ENCODE results near the gene HSDL1. TPM values are rescaled to one million over a fixed set of nuclear protein-coding genes. Genes with fewer than 3 reads are reported as not detected.

The HSDL1 gene
- total RNA-seq, 1 experiment from 2014 or later: 34.2 TPM

GRCh38 chr16:84081446-84081989 is 63.5 kb downstream of the HSDL1 start:
- no peak overlapping the region for H2AFZ ChIP-seq (ENCODE audit: low read length)
- H3K23me2 ChIP-seq (ENCODE audit: insufficient read length, low read depth, low read length, poor library complexity, severe bottlenecking): no peaks in the 10 kb centered on the region
- H3K27ac Mint-ChIP-seq: peak overlapping the region in 2 of 3 experiments; percentile 51 to 72; a peak in 3 of 7 replicates
- no peak overlapping the region for H3K4ac ChIP-seq (ENCODE audit: low read depth, low read length)
- H4K8ac ChIP-seq (replicated peaks; ENCODE audit: insufficient read length, low read depth, low read length): no peak overlapping the region
- no peak for DNase-seq
- H3K23ac ChIP-seq (ENCODE audit: insufficient read length, low read depth, low read length): no peak overlapping the region
- H4K91ac ChIP-seq (ENCODE audit: insufficient read length, low read depth, low read length): no peak overlapping the region
- H3K27ac ChIP-seq (ENCODE audit: insufficient read length, low read depth, low read length): no peak overlapping the region
- H2BK15ac ChIP-seq (ENCODE audit: low read depth, low read length): no peak overlapping the region
- no peak overlapping the region for H2BK120ac ChIP-seq (ENCODE audit: low read depth, low read length, poor library complexity, severe bottlenecking)
- no peak overlapping the region for H3K4me3 Mint-ChIP-seq
- no peak overlapping the region for H2BK20ac ChIP-seq (ENCODE audit: low read depth, low read length, poor library complexity, severe bottlenecking)
- H3K27me3 Mint-ChIP-seq (ENCODE audit: low read depth): no peaks in the 10 kb centered on the region
- H3K9ac ChIP-seq (ENCODE audit: extremely low read depth, insufficient read length, low read length): no peak overlapping the region
- no peak overlapping the region for H2BK12ac ChIP-seq (ENCODE audit: insufficient read length, low read depth, low read length)
- no peak overlapping the region for H4K5ac ChIP-seq (ENCODE audit: insufficient read length, low read depth, low read length)
- H2BK5ac ChIP-seq (ENCODE audit: insufficient read length, low read length): no peak overlapping the region
- no peaks in the 10 kb centered on the region for H3K9me3 ChIP-seq (ENCODE audit: control insufficient read depth, low read depth, low read length)
- no peaks in the 10 kb centered on the region for H3K4me1 Mint-ChIP-seq
- H4K20me1 ChIP-seq (ENCODE audit: control insufficient read depth, insufficient read depth, insufficient read length): no peaks in the 10 kb centered on the region
- no CpG with 5 or more reads among the region's 14 CpGs for WGBS (ENCODE audit: extremely low coverage, insufficient read length, low lambda C conversion rate)
- no peaks in the 10 kb centered on the region for H3K79me1 ChIP-seq (ENCODE audit: insufficient read depth, low read depth, low read length, poor library complexity, severe bottlenecking)
- H2AK5ac ChIP-seq (ENCODE audit: insufficient read length, low read length): no peak overlapping the region
- no peak overlapping the region for H3T11ph ChIP-seq (ENCODE audit: low read length)
- H3K4me2 ChIP-seq (ENCODE audit: insufficient read depth, insufficient read length, low read length): no peak overlapping the region
- H3K27me3 ChIP-seq (ENCODE audit: insufficient read depth, low read length): no peaks in the 10 kb centered on the region
- no peak overlapping the region for H3K14ac ChIP-seq (ENCODE audit: insufficient read depth, low read length)
- peaks cover 10 to 63% (median 44%) of the 10 kb centered on the region in 3 experiments; a peak in 6 of 7 replicates for H3K36me3 Mint-ChIP-seq (ENCODE audit: insufficient read depth in 1 of 3, low read depth in 3 of 3)
- H3K4me1 ChIP-seq (ENCODE audit: insufficient read depth, low read length): no peaks in the 10 kb centered on the region
- H3K9me3 Mint-ChIP-seq: no peaks in the 10 kb centered on the region
- no peaks in the 10 kb centered on the region for H3K79me2 ChIP-seq (ENCODE audit: insufficient read depth, low read length)
- H3K18ac ChIP-seq (ENCODE audit: insufficient read length, low read depth, low read length): no peak overlapping the region
- no peak for TF ChIP-seq CTCF (conservative IDR thresholded peaks at IDR 0.05)
- H3K56ac ChIP-seq (ENCODE audit: insufficient read length, low read depth, low read length): no peak overlapping the region

Data from H9 (cell line).